Measurements from ENCODE around the gene ZSCAN20. TPM values are rescaled to one million over a fixed set of nuclear protein-coding genes. Genes with fewer than 3 reads are reported as not detected.

ZSCAN20 gene
- total RNA-seq, 3 donors from 2014 or later (not counting 1 experiment from before 2014, with no cell fraction given) = 0.49 to 1.5 (median 1.0) TPM

- Histone ChIP-seq H3K4me3 (ENCODE audit: low read length) (no peak overlapping the region), H3K9me3 (ENCODE audit: control insufficient read depth, insufficient read depth, low read length) (peaks cover 6% of the 10 kb centered on the region), H3K4me1 (ENCODE audit: control insufficient read depth, insufficient read depth, low read length) (no peaks in the 10 kb centered on the region), H3K27me3 (ENCODE audit: control insufficient read depth, insufficient read depth, low read length) (no peaks in the 10 kb centered on the region), H3K27ac (ENCODE audit: low read length) (no peak overlapping the region), H3K36me3 (ENCODE audit: control insufficient read depth, insufficient read depth, low read length) (no peaks in the 10 kb centered on the region)
- 84% methylated on average over 2 of the region's 2 CpGs for WGBS (ENCODE audit: insufficient coverage)
- Mint-ChIP-seq H3K27me3 (ENCODE audit: low read depth in 2 of 2) (no peaks in the 10 kb centered on the region), H3K4me1 (no peaks in the 10 kb centered on the region), H3K36me3 (no peaks in the 10 kb centered on the region), H3K9me3 (no peaks in the 10 kb centered on the region), H3K4me3 (no peak overlapping the region), H3K27ac (no peak overlapping the region)
- no peak for DNase-seq
- ATAC-seq = no peak
- intact Hi-C loops (cut with micrococcal nuclease) = no loop called here
- TF ChIP-seq CTCF (IDR thresholded peaks at IDR 0.05) = no peak
Observed at GRCh38 chr1:33501309-33501708, 28.9 kb downstream of the ZSCAN20 start.

- intact Hi-C loops (cut with micrococcal nuclease) = no loop called here
- TF ChIP-seq CTCF (IDR thresholded peaks at IDR 0.05) = no peak
- no peaks in the 10 kb centered on the region for H3K4me1 ChIP-seq (ENCODE audit: control insufficient read depth, insufficient read depth, low read length)
- H3K9me3 ChIP-seq (ENCODE audit: control insufficient read depth, insufficient read depth, low read length) = peaks cover 6% of the 10 kb centered on the region
- no peaks in the 10 kb centered on the region for H3K36me3 ChIP-seq (ENCODE audit: control insufficient read depth, insufficient read depth, low read length)
- H3K27me3 Mint-ChIP-seq (ENCODE audit: low read depth in 2 of 2) = no peaks in the 10 kb centered on the region
- no peak for DNase-seq
- ATAC-seq = no peak
- H3K36me3 Mint-ChIP-seq = no peaks in the 10 kb centered on the region
- H3K27ac ChIP-seq (ENCODE audit: low read length) = no peak overlapping the region
- H3K27ac Mint-ChIP-seq = no peak overlapping the region
- H3K4me3 Mint-ChIP-seq = no peak overlapping the region
- no peaks in the 10 kb centered on the region for H3K27me3 ChIP-seq (ENCODE audit: control insufficient read depth, insufficient read depth, low read length)
- H3K9me3 Mint-ChIP-seq = no peaks in the 10 kb centered on the region
- H3K4me1 Mint-ChIP-seq = no peaks in the 10 kb centered on the region
- WGBS (ENCODE audit: insufficient coverage) = 92% methylated on average over 8 of the region's 8 CpGs
- H3K4me3 ChIP-seq (ENCODE audit: low read length) = no peak overlapping the region
Observed at GRCh38 chr1:33501774-33502173, 29.3 kb downstream of the ZSCAN20 start.

- ATAC-seq (no peak), DNase-seq (no peak)
- Histone ChIP-seq H3K27me3 (ENCODE audit: control insufficient read depth, insufficient read depth, low read length) (no peaks in the 10 kb centered on the region), H3K27ac (ENCODE audit: low read length) (no peak overlapping the region), H3K4me1 (ENCODE audit: control insufficient read depth, insufficient read depth, low read length) (no peaks in the 10 kb centered on the region), H3K4me3 (ENCODE audit: low read length) (no peak overlapping the region), H3K9me3 (ENCODE audit: control insufficient read depth, insufficient read depth, low read length) (no peaks in the 10 kb centered on the region), H3K36me3 (ENCODE audit: control insufficient read depth, insufficient read depth, low read length) (no peaks in the 10 kb centered on the region)
- intact Hi-C loops (cut with micrococcal nuclease) = no loop called here
- WGBS (ENCODE audit: insufficient coverage) = 76% methylated on average over 5 of the region's 5 CpGs
- Mint-ChIP-seq H3K4me1 (no peaks in the 10 kb centered on the region), H3K4me3 (no peak overlapping the region), H3K36me3 (no peaks in the 10 kb centered on the region), H3K27ac (no peak overlapping the region), H3K9me3 (no peaks in the 10 kb centered on the region), H3K27me3 (ENCODE audit: low read depth in 2 of 2) (no peaks in the 10 kb centered on the region)
- no peak for TF ChIP-seq CTCF (IDR thresholded peaks at IDR 0.05)
Observed at GRCh38 chr1:33502726-33503125, 30.3 kb downstream of the ZSCAN20 start.

DNA sequence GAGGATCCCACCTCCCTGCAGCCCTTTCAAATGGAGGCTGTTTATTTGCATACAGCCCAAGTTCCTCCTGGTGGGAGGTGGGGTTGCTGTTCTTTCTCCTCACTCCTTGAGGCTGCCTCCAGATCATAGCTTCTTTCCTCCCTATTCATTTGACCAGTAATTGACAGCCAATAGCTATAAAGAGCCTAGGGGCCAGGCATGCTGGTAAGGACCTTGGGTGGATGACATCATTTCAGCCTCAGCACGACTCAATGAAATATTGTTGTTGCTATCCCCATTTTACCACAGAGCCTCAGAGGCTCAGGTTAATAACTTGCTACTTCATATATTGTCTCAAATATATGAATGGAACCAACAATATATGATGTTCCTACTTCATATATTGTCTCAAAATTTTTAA lies 31.1 kb downstream of the ZSCAN20 start:
- H3K9me3 ChIP-seq (ENCODE audit: control insufficient read depth, insufficient read depth, low read length) = no peaks in the 10 kb centered on the region
- H3K4me1 Mint-ChIP-seq = no peaks in the 10 kb centered on the region
- H3K36me3 Mint-ChIP-seq = no peaks in the 10 kb centered on the region
- DNase-seq = no peak
- H3K4me3 ChIP-seq (ENCODE audit: low read length) = no peak overlapping the region
- no peaks in the 10 kb centered on the region for H3K4me1 ChIP-seq (ENCODE audit: control insufficient read depth, insufficient read depth, low read length)
- H3K4me3 Mint-ChIP-seq = no peak overlapping the region
- no peaks in the 10 kb centered on the region for H3K27me3 Mint-ChIP-seq (ENCODE audit: low read depth in 2 of 2)
- TF ChIP-seq CTCF (IDR thresholded peaks at IDR 0.05) = no peak
- no peaks in the 10 kb centered on the region for H3K36me3 ChIP-seq (ENCODE audit: control insufficient read depth, insufficient read depth, low read length)
- no peak overlapping the region for H3K27ac ChIP-seq (ENCODE audit: low read length)
- no peaks in the 10 kb centered on the region for H3K9me3 Mint-ChIP-seq
- no peak overlapping the region for H3K27ac Mint-ChIP-seq
- ATAC-seq = no peak
- intact Hi-C loops (cut with micrococcal nuclease) = no loop called here
- H3K27me3 ChIP-seq (ENCODE audit: control insufficient read depth, insufficient read depth, low read length) = no peaks in the 10 kb centered on the region
- WGBS (ENCODE audit: insufficient coverage) = 89% methylated on average over 1 of the region's 1 CpG
